ENCODE measurements around the gene HM13.
"Not testable (repeated sequence)": the region's sequence is repeated elsewhere in the genome, so short reads cannot be mapped to it uniquely, and the experiment has no call there.

The HM13 gene

GRCh38 chr20:31590717-31591225 lies 76.5 kb downstream of the HM13 start:
- Histone ChIP-seq H3K9me3 (ENCODE audit: control insufficient read depth, insufficient read depth, low read length) (no peaks in the 10 kb centered on the region), H3K9ac (ENCODE audit: low read depth, low read length) (no peak overlapping the region), H3K36me3 (ENCODE audit: insufficient read depth, low read length) (no peaks in the 10 kb centered on the region), H3K4me1 (ENCODE audit: insufficient read depth, low read length) (peaks cover 28% of the 10 kb centered on the region)

- no peak overlapping the region for H3K9ac ChIP-seq (ENCODE audit: low read depth, low read length)
- no peaks in the 10 kb centered on the region for H3K36me3 ChIP-seq (ENCODE audit: insufficient read depth, low read length)
- H3K9me3 ChIP-seq (ENCODE audit: control insufficient read depth, insufficient read depth, low read length), result no peaks in the 10 kb centered on the region
- peaks cover 26% of the 10 kb centered on the region for H3K4me1 ChIP-seq (ENCODE audit: insufficient read depth, low read length)
These were observed 79.2 kb downstream of the HM13 start for GRCh38 chr20:31593221-31594001.

- Histone ChIP-seq H3K9me3 (ENCODE audit: control insufficient read depth, insufficient read depth, low read length) (no peaks in the 10 kb centered on the region), H3K36me3 (ENCODE audit: insufficient read depth, low read length) (no peaks in the 10 kb centered on the region), H3K4me1 (ENCODE audit: insufficient read depth, low read length) (peaks cover 26% of the 10 kb centered on the region), H3K9ac (ENCODE audit: low read depth, low read length) (no peak overlapping the region)
These were observed 79.8 kb downstream of the HM13 start for GRCh38 chr20:31594002-31594557.

DNA sequence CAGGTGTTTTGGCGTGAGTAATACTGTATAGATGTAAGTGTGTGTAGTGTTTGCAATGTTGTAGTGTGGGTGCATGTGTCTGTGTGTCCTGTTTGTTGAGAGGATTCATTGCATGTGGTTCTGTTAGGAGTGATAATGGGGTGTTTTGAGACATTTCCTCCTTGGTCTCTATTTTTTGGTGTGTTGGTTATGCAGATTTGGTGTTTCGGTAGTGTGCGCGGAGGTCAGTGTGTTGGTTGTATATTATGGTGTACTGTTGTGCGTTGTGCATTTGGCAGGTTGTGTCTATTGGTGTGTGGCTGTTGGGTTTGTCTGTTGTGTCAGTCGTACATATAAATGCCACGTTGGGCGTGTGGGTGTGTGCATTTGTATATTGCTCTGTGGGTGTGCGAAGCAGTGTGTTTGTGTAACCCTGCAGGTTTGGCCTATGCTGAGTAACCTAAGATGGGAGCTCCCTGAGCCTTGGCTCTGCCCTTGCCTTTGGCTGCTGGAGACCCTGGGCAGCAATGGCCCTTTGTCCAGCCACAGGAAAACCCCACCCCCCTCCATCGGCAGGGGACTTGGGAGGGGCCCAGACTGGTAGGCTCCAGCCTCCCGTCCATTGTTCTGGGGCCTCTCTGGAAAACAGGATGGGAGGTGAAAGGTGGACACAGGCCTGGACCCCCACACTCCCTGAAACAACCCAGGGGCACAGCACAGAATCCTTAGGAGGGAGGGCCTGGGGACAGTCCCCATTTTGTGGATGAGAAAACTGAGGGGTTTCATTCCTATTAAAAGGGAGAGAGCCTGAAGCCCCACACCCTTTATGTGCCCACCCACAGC lies 80.5 kb downstream of the HM13 start:
- H3K36me3 ChIP-seq (ENCODE audit: insufficient read depth, low read length), result no peaks in the 10 kb centered on the region
- H3K4me1 ChIP-seq (ENCODE audit: insufficient read depth, low read length), result peaks cover 26% of the 10 kb centered on the region
- no peaks in the 10 kb centered on the region for H3K9me3 ChIP-seq (ENCODE audit: control insufficient read depth, insufficient read depth, low read length)
- no peak overlapping the region for H3K9ac ChIP-seq (ENCODE audit: low read depth, low read length)

- Histone ChIP-seq H3K9ac (ENCODE audit: low read depth, low read length) (no peak overlapping the region), H3K36me3 (ENCODE audit: insufficient read depth, low read length) (no peaks in the 10 kb centered on the region), H3K4me1 (ENCODE audit: insufficient read depth, low read length) (peaks cover 26% of the 10 kb centered on the region), H3K9me3 (ENCODE audit: control insufficient read depth, insufficient read depth, low read length) (no peaks in the 10 kb centered on the region)
These were observed 81.1 kb downstream of the HM13 start for GRCh38 chr20:31595380-31595653.

- peaks cover 24% of the 10 kb centered on the region for H3K4me1 ChIP-seq (ENCODE audit: insufficient read depth, low read length)
- no peaks in the 10 kb centered on the region for H3K9me3 ChIP-seq (ENCODE audit: control insufficient read depth, insufficient read depth, low read length)
- no peaks in the 10 kb centered on the region for H3K36me3 ChIP-seq (ENCODE audit: insufficient read depth, low read length)
- H3K9ac ChIP-seq (ENCODE audit: low read depth, low read length), result peak overlapping the region; percentile 3; the same call in 1 of the 2 replicates
These were observed 81.6 kb downstream of the HM13 start for GRCh38 chr20:31595654-31596411.

- H3K9me3 ChIP-seq (ENCODE audit: control insufficient read depth, insufficient read depth, low read length); H3K36me3 ChIP-seq (ENCODE audit: insufficient read depth, low read length): not testable (repeated sequence)
- Histone ChIP-seq H3K4me1 (ENCODE audit: insufficient read depth, low read length) (peaks cover 18% of the 10 kb centered on the region), H3K9ac (ENCODE audit: low read depth, low read length) (0 out of 2 replicates have a peak overlapping the region, but pooled peaks have one; percentile 3)
These were observed 82.1 kb downstream of the HM13 start for GRCh38 chr20:31596412-31596715.

- Histone ChIP-seq H3K9ac (ENCODE audit: low read depth, low read length) (no peak overlapping the region), H3K9me3 (ENCODE audit: control insufficient read depth, insufficient read depth, low read length) (no peaks in the 10 kb centered on the region), H3K4me1 (ENCODE audit: insufficient read depth, low read length) (peaks cover 17% of the 10 kb centered on the region), H3K36me3 (ENCODE audit: insufficient read depth, low read length) (no peaks in the 10 kb centered on the region)
These were observed 82.7 kb downstream of the HM13 start for GRCh38 chr20:31596831-31597480.

- Histone ChIP-seq H3K4me1 (ENCODE audit: insufficient read depth, low read length) (peaks cover 18% of the 10 kb centered on the region), H3K36me3 (ENCODE audit: insufficient read depth, low read length) (no peaks in the 10 kb centered on the region), H3K9ac (ENCODE audit: low read depth, low read length) (no peak overlapping the region), H3K9me3 (ENCODE audit: control insufficient read depth, insufficient read depth, low read length) (no peaks in the 10 kb centered on the region)
These were observed 83.2 kb downstream of the HM13 start for GRCh38 chr20:31597481-31597855.

DNA sequence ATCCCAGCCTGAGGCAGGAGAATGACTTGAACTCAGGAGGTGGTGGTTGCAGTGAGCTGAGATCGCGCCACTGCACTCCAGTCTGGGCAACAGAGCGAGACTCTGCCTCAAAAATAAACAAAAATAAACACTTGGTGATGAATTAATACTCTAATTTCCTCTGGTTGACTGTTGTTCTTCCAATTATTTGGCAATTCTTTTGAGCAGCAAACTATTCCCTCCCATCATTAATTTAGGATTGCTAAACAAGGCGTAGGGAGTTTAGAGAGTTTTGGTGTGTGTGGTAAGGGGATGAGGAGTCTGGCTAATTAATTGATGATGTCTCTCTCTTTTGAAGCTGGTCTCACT lies 88.2 kb downstream of the HM13 start:
- H3K9me3 ChIP-seq (ENCODE audit: control insufficient read depth, insufficient read depth, low read length), result no peaks in the 10 kb centered on the region

GRCh38 chr20:31602779-31603441 lies 88.7 kb downstream of the HM13 start:
- no peaks in the 10 kb centered on the region for H3K36me3 ChIP-seq (ENCODE audit: insufficient read depth, low read length)
- H3K4me1 ChIP-seq (ENCODE audit: insufficient read depth, low read length), result peaks cover 17% of the 10 kb centered on the region
- H3K9ac ChIP-seq (ENCODE audit: low read depth, low read length), result no peak overlapping the region
- H3K9me3 ChIP-seq (ENCODE audit: control insufficient read depth, insufficient read depth, low read length), result no peaks in the 10 kb centered on the region

More for the DNA sequence above, 88.2 kb downstream of the HM13 start:
- Histone ChIP-seq H3K9ac (ENCODE audit: low read depth, low read length) (no peak overlapping the region), H3K36me3 (ENCODE audit: insufficient read depth, low read length) (no peaks in the 10 kb centered on the region), H3K4me1 (ENCODE audit: insufficient read depth, low read length) (peaks cover 12% of the 10 kb centered on the region)

DNA sequence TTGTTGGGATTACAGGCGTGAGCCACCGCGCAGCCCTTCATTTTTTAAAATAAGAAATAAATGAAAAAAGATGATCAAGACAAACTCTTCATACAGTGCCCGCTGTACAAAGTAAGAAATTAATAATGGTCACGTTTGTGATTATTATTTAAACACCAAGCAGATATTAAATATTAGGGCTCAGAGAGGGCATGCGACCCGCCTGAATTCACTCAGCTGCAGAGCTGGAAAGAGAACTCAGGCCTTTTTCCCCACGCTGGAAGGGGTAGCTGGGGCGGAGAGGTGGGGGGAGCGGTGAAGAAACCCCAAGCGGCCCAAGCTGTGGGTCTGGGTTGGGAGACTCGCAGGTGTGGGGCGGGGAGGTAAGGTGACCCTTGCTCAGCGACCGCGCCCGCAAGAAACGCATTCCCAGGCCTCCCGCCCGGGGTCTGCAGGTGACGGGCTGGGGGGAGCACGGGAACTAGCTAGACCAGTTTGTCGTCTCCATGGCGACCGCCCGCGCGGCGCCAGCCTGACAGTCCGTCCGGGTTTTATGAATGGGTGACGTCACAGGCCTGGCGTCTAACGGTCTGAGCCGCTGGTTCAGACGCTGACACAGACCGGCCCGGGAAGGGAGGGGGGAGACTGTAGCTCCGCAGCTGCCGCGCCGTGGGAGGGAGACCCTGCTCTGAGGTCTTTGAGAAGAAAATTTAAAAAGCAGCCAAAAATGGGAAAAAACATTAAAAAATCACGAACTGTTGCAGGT lies 89.8 kb downstream of the HM13 start:
- no peaks in the 10 kb centered on the region for H3K36me3 ChIP-seq (ENCODE audit: insufficient read depth, low read length)
- H3K4me1 ChIP-seq (ENCODE audit: insufficient read depth, low read length), result peaks cover 24% of the 10 kb centered on the region
- H3K9ac ChIP-seq (ENCODE audit: low read depth, low read length), result peak overlapping the region; percentile 97; the same call in 1 of the 2 replicates
- H3K9me3 ChIP-seq (ENCODE audit: control insufficient read depth, insufficient read depth, low read length), result no peaks in the 10 kb centered on the region

- H3K9ac ChIP-seq (ENCODE audit: low read depth, low read length), result peak overlapping the region; percentile 97
- H3K4me1 ChIP-seq (ENCODE audit: insufficient read depth, low read length), result peaks cover 26% of the 10 kb centered on the region
- no peaks in the 10 kb centered on the region for H3K36me3 ChIP-seq (ENCODE audit: insufficient read depth, low read length)
- no peaks in the 10 kb centered on the region for H3K9me3 ChIP-seq (ENCODE audit: control insufficient read depth, insufficient read depth, low read length)
These were observed 90.4 kb downstream of the HM13 start for GRCh38 chr20:31604567-31605030.

Measured in ES-I3 (cell line).